ENCODE measurements around the gene NEURL1.

DNA sequence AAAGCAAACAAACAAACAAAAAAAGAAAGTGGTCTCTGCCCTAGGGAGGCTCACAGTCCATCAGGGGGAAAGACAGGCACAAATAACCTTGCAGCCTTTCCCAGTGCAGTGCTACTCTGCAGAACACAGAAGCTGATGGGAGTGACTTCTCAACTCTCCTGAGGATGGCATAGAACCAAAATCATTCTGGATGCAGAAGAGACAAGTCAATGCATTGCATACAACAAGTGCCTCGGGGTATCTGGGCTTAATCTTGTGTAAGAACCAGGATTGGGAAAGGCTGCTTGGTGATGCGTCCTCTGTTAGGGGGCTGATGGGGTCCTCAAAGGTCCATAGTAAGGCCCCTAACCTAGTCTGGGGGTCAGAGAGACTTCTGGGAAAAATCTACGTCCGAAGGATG lies 68.9 kb downstream of the NEURL1 start:
- TF ChIP-seq, protein P1, sequence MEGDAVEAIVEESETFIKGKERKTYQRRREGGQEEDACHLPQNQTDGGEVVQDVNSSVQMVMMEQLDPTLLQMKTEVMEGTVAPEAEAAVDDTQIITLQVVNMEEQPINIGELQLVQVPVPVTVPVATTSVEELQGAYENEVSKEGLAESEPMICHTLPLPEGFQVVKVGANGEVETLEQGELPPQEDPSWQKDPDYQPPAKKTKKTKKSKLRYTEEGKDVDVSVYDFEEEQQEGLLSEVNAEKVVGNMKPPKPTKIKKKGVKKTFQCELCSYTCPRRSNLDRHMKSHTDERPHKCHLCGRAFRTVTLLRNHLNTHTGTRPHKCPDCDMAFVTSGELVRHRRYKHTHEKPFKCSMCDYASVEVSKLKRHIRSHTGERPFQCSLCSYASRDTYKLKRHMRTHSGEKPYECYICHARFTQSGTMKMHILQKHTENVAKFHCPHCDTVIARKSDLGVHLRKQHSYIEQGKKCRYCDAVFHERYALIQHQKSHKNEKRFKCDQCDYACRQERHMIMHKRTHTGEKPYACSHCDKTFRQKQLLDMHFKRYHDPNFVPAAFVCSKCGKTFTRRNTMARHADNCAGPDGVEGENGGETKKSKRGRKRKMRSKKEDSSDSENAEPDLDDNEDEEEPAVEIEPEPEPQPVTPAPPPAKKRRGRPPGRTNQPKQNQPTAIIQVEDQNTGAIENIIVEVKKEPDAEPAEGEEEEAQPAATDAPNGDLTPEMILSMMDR (IDR thresholded peaks at IDR 0.05): no peak
- TF ChIP-seq TCF7L2 (IDR thresholded peaks at IDR 0.05; ENCODE audit: low read depth, low read length): no peak
- TF ChIP-seq, protein P2, sequence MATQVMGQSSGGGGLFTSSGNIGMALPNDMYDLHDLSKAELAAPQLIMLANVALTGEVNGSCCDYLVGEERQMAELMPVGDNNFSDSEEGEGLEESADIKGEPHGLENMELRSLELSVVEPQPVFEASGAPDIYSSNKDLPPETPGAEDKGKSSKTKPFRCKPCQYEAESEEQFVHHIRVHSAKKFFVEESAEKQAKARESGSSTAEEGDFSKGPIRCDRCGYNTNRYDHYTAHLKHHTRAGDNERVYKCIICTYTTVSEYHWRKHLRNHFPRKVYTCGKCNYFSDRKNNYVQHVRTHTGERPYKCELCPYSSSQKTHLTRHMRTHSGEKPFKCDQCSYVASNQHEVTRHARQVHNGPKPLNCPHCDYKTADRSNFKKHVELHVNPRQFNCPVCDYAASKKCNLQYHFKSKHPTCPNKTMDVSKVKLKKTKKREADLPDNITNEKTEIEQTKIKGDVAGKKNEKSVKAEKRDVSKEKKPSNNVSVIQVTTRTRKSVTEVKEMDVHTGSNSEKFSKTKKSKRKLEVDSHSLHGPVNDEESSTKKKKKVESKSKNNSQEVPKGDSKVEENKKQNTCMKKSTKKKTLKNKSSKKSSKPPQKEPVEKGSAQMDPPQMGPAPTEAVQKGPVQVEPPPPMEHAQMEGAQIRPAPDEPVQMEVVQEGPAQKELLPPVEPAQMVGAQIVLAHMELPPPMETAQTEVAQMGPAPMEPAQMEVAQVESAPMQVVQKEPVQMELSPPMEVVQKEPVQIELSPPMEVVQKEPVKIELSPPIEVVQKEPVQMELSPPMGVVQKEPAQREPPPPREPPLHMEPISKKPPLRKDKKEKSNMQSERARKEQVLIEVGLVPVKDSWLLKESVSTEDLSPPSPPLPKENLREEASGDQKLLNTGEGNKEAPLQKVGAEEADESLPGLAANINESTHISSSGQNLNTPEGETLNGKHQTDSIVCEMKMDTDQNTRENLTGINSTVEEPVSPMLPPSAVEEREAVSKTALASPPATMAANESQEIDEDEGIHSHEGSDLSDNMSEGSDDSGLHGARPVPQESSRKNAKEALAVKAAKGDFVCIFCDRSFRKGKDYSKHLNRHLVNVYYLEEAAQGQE (IDR thresholded peaks at IDR 0.05; ENCODE audit: insufficient read depth in 1 of 2, low read depth in 2 of 2, low read length in 1 of 2): no peak
